ENCODE data around the gene SLC24A5. TPM values are rescaled to one million over a fixed set of nuclear protein-coding genes. Genes with fewer than 3 reads are reported as not detected.

The SLC24A5 gene
- total and polyA plus RNA-seq, 7 donors: 0.36 TPM; not detected in 6

DNA sequence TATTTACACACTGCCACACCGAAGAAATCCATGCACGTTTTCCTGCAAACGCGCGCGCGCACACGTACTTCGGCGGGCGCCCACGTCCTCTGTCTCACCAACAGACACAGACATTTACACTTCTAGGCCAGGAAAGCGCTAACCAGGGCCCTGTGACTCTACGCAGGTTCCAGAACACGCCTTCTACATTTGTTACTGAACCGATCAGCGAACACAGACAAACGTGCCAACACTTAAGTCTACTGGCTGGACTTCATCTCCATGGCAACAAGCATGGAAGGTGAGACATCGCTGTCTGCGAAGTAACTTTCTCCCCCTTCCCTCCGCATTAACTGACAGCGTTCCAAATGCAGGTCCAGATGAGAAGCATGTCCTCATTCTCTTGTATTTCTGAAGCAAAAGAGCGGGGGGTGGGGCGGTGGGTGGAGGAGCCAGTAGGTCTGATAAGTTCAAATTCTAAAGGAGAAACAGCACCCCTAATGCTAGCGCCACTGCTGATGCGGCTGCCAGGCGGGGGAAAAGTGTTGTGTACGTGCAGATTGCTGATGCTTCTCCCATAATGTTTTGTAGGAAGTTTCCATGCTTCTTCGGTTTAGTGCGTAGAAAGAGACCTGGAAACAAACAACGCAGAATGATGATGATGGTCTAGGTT is 70.9 kb downstream of the SLC24A5 start, which contains the start of gene CTXN2:
CTXN2 (plus strand) TSS at position 92 of the 652 bp plus-strand sequence. CDS start 9,636 bp downstream, outside the sequence.
- H3K36me3 ChIP-seq: no peaks in the 10 kb centered on the region
- intact Hi-C loops (cut with DNase I): no loop called here
- no peak for TF ChIP-seq POLR2AphosphoS5 (IDR thresholded peaks at IDR 0.05)
- no peak for TF ChIP-seq POLR2A (IDR thresholded peaks at IDR 0.05)
- TF ChIP-seq EP300 (IDR thresholded peaks at IDR 0.05): no peak
- no peak for TF ChIP-seq CTCF (IDR thresholded peaks at IDR 0.05)
- H3K4me3 ChIP-seq: no peak within 1 kb of the TSS
- DNase-seq: no peak
- H3K27me3 ChIP-seq: peaks cover 0 to 28% (median 0%) of the 10 kb centered on the region in 3 donors
- no peaks in the 10 kb centered on the region for H3K9me3 ChIP-seq
- WGBS, 2 donors: 11 to 12% methylated on average over 31 of the region's 31 CpGs
- no peak within 1 kb of the TSS for H3K27ac ChIP-seq
- no peaks in the 10 kb centered on the region for H3K4me1 ChIP-seq

Other genes starting within 250 kb of the SLC24A5 start
- gene MYEF2, start 57.3 kb downstream of the SLC24A5 start, total RNA-seq: 10 to 100 TPM; 21.8 to 80.4 (median 47.0) TPM
- gene MYEF2, start 57.3 kb downstream of the SLC24A5 start, polyA plus RNA-seq: 1 to 10 TPM; 2.4 to 8.6 (median 3.2) TPM
- under 1 TPM in 2 of 4 donors, not detected in 2; 0.16 to 0.27 TPM for gene CTXN2, start 70.7 kb downstream of the SLC24A5 start, total RNA-seq
- under 1 TPM in 1 of 3 donors, not detected in 2; 0.13 TPM for gene CTXN2, start 70.7 kb downstream of the SLC24A5 start, polyA plus RNA-seq
- not detected for gene SLC12A1, start 85.3 kb downstream of the SLC24A5 start, total RNA-seq
- under 1 TPM in 1 of 3 donors, not detected in 2; 0.03 TPM for gene SLC12A1, start 85.3 kb downstream of the SLC24A5 start, polyA plus RNA-seq
- 100 to 1,000 TPM in 2 of 4 donors, 10 to 100 TPM in 2; 76.2 to 109 (median 102) TPM for gene DUT, start 210.4 kb downstream of the SLC24A5 start, total RNA-seq
- gene DUT, start 210.4 kb downstream of the SLC24A5 start, polyA plus RNA-seq: 10 to 100 TPM; 42.6 to 91.1 (median 59.9) TPM

Data from sigmoid colon (tissue), 7 donors.